HPDE6-E6E7 (cell line): Measurements from ENCODE around the gene HTRA1.

ENCODE experiments used
- DNase-seq: peaks from one replicate; pipeline ENCODE4 v3.0.0; 2011; ENCODE audit warnings: missing footprints; ENCODE audit errors: extremely low spot score

The HTRA1 gene

DNA sequence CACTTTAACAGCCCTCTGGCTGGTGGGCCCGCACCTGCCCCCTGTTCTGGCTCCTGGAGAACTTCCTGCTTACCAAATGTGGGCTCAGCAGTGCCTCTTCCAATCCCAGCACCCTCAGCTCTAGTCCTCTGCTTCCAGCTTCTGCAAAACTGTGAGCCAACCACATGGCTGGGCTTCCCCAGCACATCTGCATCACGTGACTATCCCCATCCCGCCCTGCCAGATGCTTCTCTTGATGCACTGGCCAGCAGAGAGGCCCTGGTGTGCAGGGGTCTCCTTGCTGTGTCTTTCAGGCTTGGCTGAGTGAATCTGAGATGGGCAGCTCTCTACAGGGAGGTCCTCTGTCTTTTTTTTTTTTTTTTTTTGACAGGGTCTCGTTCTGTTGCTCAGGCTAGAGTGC lies 55.4 kb downstream of the HTRA1 start:
- DNase-seq = no peak

DNA sequence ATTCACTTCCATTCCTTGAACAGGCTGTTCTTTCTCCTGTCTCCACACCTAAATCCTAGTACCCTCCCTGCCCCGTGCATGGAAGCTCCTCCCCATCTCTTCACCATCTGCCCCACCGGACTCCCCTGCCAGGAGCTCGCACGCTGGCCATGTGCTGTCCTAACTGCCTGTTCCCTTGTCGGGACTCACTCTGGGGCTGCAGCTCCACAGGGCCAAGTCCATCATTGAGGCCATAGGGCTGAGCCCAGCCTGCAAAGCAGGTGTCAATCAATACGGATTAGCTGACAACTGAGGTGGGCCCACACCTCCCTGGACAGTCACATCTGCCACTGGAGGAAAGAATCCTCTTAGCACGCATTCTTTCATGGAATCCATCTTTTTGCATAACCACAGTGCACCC lies 57.8 kb downstream of the HTRA1 start:
- no peak for DNase-seq

DNA sequence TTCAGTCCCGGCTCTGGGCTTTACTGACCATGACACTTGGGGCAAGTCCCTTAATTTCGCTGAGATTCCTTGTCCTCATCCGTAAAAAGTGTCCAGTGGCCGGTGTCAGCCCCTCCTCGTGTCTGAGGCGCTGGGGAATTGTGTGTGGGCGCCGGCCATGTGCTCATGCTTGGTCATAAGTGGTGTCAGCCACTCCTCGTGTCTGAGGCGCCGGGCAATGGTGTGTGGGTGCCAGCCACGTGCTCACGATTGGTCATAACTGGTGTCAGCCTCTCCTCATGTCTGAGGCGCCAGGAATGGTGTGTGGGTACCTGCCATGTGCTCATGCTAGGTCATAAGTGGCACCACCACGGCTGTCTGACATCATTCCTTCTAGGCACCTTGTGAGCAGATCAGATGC lies 58.5 kb downstream of the HTRA1 start:
- DNase-seq = no peak

DNA sequence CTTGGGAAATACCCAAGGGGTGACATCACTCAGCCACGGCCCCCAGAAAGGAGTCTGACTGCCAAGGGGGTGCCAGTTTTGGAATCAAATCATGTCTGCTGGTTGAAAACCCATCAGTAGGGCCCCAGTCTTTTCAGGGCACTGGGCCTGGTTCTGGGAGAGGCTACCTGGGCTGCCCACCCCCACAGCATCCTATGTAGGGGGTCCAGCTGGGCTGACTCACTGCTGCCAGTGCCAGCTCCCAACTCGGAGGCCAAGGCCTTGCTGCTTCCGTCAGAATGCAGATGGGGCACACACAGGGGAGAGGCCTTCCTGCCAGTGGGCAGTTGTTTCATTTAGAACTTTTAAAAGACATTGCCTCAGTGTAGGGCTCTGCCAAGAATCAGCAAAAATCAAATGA lies 59.7 kb downstream of the HTRA1 start:
- no peak for DNase-seq

DNA sequence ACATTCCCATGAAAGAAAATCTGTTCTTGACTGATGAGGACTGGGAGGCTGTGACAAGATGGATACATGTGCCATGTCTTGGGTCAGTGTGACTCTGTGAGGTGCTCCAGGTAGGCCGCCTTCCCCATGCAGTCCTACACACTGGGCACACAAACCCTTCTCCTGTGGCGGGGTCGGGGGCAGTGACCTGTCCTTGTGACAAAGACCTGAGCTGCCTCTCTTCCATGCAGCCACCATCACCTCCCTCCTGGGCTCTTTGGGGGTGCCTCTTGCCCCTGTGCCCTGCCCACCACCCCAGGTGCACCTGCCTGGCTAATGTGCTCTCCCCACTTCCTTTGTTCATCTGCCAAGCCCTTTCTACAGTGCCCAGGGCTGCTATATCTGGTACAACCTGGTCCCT lies 63.5 kb downstream of the HTRA1 start:
- no peak for DNase-seq

DNA sequence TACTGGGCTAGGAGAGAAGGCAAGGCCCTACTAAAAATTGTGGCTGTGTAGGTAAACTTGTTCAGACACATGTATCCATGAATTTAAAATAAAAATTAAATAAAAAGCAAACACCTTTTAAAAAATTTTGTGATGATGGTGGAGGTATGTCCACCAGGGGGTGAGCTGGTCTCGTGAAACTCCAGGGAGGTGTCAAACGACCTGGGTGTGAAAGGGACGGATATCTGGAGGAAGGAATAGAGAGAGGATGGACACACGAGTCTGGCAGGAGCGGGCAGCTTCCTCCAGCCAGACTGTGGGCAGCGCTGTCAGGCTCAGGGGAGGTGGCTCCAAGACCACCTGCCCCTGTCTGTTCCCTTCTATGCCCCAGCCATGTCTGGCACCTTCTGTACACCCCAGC lies 64.4 kb downstream of the HTRA1 start:
- DNase-seq = peak; percentile 15

DNA sequence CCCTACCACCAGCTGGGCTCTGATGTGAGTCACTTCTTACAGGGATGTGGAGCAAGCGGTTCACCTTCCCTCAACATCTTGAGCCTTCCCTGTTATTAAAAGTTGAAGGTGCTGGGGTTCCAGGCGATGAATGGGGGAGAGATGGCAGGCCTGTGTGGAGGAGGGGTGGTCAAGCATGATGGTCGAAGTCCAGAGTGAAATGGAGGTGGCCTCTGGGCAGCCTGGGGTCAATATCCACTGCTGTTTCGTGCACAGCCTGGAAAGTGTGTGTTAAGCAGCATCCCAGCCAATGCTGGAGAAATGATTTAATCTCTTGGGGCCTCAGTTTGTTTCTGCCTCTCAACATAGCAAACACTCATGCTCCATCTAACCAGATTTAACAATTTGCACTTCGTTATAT lies 65.5 kb downstream of the HTRA1 start:
- no peak for DNase-seq

DNA sequence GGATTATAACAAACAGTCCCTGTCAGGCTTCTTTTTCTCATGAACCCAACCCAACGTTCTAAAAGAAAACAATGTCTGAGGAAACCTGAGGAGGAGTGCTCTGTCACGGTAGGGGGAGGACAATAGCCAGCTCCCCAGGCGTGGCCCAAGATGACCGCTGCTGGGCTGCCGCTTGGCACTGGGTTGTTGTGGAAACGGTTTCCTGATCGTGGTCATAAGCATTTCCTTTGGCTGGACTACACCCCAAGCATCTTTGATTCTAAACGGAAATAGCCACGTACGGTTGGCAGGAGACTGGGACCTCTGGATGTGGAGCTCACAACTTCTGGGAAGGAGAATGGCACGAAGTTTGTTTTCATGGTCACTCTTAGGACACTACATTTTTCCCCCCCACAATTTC lies 68.8 kb downstream of the HTRA1 start:
- DNase-seq = no peak

DNA sequence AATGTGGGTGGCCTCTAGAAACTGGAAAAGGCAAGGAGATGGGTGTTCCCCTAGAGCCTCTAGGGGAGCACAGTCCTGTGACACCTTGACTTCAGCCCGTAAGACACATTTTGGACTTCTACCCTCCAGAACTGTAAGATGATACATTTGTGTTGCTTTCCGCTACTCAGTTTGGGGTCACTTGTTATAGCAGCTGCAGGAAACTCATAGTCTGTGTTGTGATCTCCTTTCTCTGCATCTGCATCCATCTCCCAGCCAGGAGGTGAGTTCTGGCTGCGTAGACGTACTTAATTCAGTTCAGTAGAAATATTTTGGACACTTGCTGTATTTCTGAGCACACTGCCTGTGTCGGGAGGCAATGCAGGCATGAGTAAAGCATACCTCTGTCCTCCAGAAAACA lies 69.9 kb downstream of the HTRA1 start:
- DNase-seq = no peak

DNA sequence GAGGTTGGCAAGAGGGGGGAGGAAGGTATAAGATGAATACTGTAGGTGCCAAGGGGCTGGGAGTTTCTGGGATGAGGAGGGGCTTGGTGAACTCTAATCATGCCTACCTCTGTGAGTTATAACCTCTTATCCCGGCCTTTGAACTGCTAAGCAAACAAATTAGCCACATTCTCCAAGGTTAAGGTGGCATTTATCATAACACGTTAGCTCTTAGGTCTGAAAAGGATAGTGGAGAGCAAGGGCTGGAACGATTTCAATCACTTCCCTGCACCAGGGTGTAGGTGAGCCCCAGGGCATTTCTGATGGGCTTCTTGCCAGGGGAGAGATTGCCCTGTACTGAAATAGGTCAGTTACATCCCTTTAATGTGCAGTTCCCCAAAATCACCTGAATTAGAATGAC lies 70.6 kb downstream of the HTRA1 start:
- DNase-seq = peak; percentile 9

DNA sequence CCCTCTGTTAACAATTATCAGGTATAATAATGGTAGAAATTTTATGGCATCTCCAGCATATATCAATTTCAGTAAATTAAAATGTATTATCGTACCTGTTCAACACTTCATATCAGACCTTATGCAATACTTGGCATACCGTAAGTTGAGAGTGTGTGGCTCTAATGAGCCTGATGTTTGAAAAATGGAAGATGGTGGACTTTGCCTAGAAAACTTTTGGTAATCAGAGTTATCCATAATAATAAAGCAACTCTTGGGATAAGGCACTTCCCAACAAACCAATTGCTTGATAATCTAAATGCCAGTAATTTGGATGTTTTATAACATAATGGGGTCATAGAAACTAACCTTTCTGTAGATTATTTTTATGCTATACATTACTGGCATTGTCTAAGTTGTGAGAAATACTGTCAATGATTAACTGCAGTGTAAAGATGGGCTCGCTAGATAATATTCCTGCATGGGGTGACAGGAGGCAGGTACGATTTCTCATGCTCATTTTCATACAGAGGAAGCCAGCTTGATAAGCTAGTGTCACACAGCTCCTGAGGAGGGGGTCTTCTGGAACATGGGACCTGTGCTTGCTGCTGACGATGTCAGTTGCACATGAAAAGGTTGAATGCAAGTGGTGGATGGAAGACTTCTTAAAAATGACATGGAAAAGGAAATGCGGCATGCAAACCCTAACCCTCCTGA lies 71.4 kb downstream of the HTRA1 start:
- DNase-seq = no peak

DNA sequence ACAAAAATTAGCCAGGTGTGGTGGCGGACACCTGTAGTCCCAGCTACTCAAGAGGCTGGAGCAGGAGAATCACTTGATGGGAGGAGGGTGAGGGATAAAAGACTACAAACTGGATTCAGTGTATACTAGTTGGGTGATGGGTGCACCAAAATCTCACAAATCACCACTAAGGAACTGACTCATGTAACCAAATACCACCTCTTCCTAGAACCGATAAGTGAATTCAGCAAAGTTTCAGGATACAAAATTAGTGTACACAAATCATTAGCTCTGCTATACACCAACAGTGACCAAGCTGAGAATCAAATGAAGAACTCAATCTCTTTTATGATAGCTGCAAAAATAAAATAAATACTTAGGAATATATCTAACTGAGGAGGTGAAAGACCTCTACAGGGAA lies 76.2 kb downstream of the HTRA1 start:
- no peak for DNase-seq

DNA sequence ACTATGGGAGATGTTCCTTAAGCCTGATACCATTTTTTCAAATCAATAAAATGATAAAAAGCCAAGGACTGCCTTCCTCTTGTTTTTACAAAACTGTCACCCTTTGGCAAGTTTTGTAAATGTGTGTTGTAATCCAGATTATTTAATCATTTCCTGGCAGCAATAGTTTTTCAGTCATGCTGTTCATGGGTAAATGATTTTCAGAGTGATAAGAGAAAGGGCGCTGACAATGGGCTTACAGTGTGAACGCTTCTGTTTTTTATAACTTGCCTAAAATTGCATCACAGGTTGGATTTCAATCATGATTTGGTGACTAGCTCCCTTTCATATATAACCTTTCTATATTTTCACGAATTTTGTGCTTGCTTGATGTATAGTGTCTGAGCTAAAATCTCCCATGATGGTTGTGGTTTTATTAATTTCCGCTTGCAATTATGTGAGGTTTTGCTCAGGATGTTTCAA lies 80.2 kb downstream of the HTRA1 start:
- DNase-seq = no peak

DNA sequence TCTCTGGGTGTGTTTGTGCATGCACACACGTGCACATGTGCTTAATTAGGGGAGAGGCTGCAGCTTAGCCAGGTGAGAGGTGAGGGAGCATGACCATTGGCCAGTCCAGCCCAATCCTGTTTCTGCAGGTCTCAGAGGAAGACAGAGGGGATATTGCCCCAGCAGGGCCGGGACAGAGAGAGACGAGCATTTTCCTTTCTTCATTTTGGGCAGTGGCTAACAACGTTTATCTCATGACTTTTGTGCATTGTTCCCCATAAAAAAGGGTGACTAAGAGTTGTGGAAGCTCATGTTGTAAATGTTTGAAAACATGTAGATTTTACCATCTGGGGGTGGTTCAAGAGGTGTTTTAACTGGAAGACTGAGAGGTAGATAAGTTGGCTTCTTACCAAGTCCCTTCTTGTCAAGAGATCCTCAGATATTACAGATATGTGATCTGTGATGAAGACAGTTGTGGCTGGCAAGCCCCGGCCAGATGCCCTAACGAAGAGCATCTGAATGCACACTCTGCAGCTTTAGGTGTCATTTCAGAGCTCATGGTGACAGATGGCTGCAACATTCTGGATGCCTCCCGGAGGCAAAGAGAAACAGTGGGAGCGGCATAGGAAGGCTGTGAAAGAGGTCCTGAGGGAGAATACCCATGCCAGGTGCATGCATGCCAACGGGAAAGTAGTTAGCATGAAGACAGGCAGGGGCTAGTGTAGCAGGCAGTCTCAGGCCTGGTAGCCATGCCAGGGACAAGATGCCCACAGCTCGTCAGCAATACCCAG lies 82.5 kb downstream of the HTRA1 start:
- DNase-seq = no peak

DNA sequence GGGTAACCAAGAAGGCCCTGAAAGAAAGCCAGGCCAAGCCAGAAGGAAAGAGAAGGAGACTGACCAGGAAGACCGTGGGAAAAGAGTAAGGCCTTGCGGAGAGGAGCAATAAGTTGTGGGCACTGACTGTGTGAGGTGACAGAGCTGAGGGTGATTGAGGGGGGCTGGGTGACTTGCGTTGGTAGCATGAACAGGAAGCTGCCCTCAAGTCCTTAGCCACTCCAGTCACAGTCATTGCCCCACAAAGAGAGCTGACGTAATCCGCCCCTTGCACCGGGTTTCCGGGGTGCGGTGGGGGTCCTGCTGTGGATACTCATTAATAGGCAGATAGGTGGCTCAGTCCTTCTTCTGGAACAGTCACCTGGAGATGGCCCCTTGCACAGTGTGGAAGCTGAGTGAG lies 83.1 kb downstream of the HTRA1 start:
- DNase-seq = no peak

DNA sequence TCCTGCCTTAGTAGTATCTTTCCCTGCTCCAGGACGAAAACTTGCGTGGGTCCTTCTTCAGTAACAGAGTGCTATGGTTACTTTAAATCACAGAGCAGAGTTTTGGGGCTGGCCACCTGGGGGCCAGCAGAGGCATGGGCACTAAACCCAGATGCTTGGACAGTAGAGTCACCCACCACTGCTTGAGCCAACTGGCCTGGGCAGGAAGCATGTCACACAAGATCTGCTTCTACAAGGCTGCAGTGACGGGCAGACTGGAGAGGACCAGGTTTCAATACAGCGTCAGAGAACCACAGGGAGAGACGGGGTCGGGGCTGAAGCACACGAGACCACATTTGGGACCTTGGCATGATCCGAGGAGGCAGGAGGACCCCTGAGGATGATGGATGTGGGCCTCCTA lies 84.9 kb downstream of the HTRA1 start:
- DNase-seq = no peak

DNA sequence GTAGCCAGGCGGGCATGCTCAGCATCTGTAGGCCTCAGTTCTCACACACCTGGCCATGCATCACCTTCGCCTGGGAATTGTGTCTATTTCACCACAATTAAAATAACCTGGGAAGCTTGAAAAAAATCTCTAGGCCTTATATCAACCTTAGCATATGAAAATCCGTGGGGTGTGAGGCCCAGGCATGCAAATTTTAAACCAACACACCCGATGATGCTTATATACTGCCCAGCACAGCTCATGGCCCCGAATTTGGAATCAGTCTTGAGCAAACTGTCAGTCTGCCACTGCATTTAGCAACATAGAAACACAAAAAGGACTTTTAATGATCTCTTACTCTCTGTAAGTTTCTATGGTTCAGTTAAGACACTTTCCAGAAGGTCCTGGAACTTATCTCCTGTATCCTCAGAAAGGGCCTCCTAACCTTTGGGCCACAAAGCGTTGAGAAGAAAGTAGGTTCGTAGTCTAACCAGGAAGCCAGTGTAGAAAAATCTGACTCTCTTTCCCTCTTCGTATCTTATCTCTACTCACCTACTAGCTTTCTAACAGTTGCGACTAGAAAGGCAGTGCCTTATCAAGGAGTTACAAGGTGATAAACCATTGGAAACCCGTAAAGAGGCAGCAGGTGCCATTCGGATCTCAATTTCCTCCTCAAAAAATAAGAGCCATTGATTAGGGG lies 87.2 kb downstream of the HTRA1 start:
- DNase-seq = no peak

DNA sequence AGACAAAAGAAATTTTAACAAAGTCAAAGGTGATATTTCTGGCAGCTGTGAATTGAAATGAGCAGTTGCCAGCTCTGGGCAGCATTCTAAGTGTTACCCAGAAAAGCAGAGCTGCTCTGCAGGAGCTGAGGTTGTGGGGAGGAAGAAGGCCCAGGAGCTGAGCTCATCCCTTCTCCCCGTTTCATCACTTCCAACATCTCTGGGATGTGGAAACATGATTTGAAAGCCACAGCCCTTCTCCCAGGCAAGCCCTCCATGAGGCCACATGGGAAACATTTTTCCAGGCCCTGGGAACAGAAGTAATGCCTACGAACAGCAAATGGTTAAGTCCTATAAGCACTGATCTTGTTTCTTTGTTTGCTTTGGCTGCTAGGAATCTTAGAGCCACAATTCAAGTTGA lies 88.3 kb downstream of the HTRA1 start:
- no peak for DNase-seq

DNA sequence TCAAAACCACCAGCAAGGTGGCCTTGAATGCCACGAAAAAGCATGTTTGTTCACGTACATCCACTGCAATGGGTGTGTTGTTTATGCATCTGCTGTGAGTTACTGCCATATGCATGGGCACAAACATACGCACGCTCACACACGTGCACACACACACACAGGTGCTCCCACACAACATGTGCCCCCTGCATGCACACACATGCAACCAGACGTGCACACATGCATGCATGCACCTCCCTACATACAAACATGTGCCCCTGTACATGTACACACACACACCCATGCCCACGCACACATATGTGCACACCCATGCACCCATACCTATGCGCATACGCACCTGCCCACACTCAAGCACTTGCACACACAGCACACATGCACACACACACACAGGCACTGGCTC lies 89.1 kb downstream of the HTRA1 start:
- no peak for DNase-seq

DNA sequence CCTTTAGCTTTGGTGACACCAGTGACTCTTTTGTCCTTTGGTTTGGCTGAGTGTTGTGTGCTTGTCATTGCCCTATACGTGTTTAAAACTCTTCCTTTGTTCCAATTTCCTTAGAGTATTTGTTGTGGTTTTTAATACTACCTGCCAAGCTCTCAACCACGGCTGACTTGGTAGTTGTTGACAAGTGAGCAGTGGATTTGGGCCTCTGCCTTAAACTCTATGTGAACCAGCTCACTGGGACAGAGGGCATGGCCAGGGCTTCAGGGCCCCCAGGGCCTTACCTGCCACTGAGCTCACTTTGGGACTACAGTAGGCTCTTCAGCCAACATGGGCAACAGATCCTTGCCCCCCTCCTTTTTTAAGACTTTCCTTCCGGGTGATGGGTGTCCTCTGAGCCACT lies 89.6 kb downstream of the HTRA1 start:
- DNase-seq = no peak

DNA sequence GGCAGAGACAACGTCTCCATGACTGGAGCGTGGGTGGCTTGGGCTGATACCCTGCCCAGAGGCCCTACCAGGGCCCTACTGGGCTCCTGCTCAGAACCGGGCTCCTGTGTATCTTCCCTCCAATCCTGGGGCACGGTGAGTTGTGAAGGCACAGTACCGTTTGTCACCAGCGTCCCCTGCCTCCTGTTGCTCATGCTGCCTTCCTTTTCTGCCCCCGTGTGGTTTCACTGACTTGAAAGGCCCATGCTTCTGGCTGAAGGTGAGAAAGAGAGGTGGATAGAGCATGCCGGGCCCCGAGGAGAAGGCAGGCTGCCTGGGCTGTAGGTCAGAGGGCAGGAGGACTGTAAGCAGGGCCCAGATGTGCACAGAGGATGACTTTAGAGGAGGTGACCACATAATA lies 90.1 kb downstream of the HTRA1 start:
- DNase-seq = no peak

DNA sequence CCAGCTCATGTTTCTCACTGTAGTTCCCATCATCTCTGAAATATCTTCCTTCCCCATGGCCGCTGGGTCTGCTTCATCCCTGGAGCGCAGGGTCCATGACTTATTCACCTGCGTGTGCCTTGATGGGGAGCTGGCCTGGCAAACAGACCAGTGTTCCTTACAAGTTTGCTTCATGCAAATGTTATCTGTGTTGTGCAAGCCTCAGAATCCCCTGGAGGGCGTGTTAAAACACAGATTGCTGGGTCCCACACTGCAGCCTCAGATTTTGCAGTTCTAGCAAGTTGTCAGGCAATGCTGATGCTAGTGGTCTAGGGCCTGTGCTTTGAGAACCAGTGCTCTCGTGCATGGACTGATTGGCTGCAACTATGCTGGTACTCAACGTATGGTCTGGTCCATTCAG lies 92.0 kb downstream of the HTRA1 start:
- no peak for DNase-seq
